Measurements from ENCODE around the gene APLP1.
"Not testable (repeated sequence)": the region's sequence is repeated elsewhere in the genome, so short reads cannot be mapped to it uniquely, and the experiment has no call there.

APLP1 gene

GRCh38 chr19:35890113-35890650, 21.8 kb downstream of the APLP1 start:
- DNase-seq (ENCODE audit: low read depth) = no peak
- TF ChIP-seq MYC (IDR thresholded peaks at IDR 0.05; ENCODE audit: low read depth, low read length) (no peak), POLR2A (IDR thresholded peaks at IDR 0.05; ENCODE audit: extremely low read depth, insufficient read length) (no peak), MAX (IDR thresholded peaks at IDR 0.05; ENCODE audit: low read depth, low read length) (no peak), CTCF (IDR thresholded peaks at IDR 0.05; ENCODE audit: low read depth, low read length) (no peak)
- H3K4me3 ChIP-seq (ENCODE audit: low read depth, low read length) = no peak overlapping the region

- H3K4me3 ChIP-seq (ENCODE audit: low read depth, low read length); DNase-seq (ENCODE audit: low read depth): not testable (repeated sequence)
Observed at GRCh38 chr19:35891819-35892218, 23.4 kb downstream of the APLP1 start.

GRCh38 chr19:35894342-35894741, 26.0 kb downstream of the APLP1 start:
- no peak for TF ChIP-seq POLR2A (IDR thresholded peaks at IDR 0.05; ENCODE audit: extremely low read depth, insufficient read length)
- TF ChIP-seq CTCF (IDR thresholded peaks at IDR 0.05; ENCODE audit: low read depth, low read length) = no peak
- TF ChIP-seq MAX (IDR thresholded peaks at IDR 0.05; ENCODE audit: low read depth, low read length) = no peak
- no peak for TF ChIP-seq MYC (IDR thresholded peaks at IDR 0.05; ENCODE audit: low read depth, low read length)
- no peak for DNase-seq (ENCODE audit: low read depth)
- H3K4me3 ChIP-seq (ENCODE audit: low read depth, low read length) = no peak overlapping the region

- no peak for DNase-seq (ENCODE audit: low read depth)
- no peak overlapping the region for H3K4me3 ChIP-seq (ENCODE audit: low read depth, low read length)
- TF ChIP-seq MAX (IDR thresholded peaks at IDR 0.05; ENCODE audit: low read depth, low read length) = no peak
- no peak for TF ChIP-seq MYC (IDR thresholded peaks at IDR 0.05; ENCODE audit: low read depth, low read length)
- TF ChIP-seq POLR2A (IDR thresholded peaks at IDR 0.05; ENCODE audit: extremely low read depth, insufficient read length) = no peak
- TF ChIP-seq CTCF (IDR thresholded peaks at IDR 0.05; ENCODE audit: low read depth, low read length) = no peak
Observed at GRCh38 chr19:35895911-35896642, 27.7 kb downstream of the APLP1 start.

- H3K4me3 ChIP-seq (ENCODE audit: low read depth, low read length) = no peak overlapping the region
- TF ChIP-seq CTCF (IDR thresholded peaks at IDR 0.05; ENCODE audit: low read depth, low read length) = no peak
- TF ChIP-seq MYC (IDR thresholded peaks at IDR 0.05; ENCODE audit: low read depth, low read length) = no peak
- no peak for TF ChIP-seq POLR2A (IDR thresholded peaks at IDR 0.05; ENCODE audit: extremely low read depth, insufficient read length)
- no peak for TF ChIP-seq MAX (IDR thresholded peaks at IDR 0.05; ENCODE audit: low read depth, low read length)
- DNase-seq (ENCODE audit: low read depth) = no peak
Observed at GRCh38 chr19:35896643-35897040, 28.3 kb downstream of the APLP1 start.

- TF ChIP-seq POLR2A (IDR thresholded peaks at IDR 0.05; ENCODE audit: extremely low read depth, insufficient read length) = no peak
- no peak for TF ChIP-seq MAX (IDR thresholded peaks at IDR 0.05; ENCODE audit: low read depth, low read length)
- no peak for TF ChIP-seq CTCF (IDR thresholded peaks at IDR 0.05; ENCODE audit: low read depth, low read length)
- no peak for TF ChIP-seq MYC (IDR thresholded peaks at IDR 0.05; ENCODE audit: low read depth, low read length)
- DNase-seq (ENCODE audit: low read depth) = no peak
- H3K4me3 ChIP-seq (ENCODE audit: low read depth, low read length) = no peak overlapping the region
Observed at GRCh38 chr19:35897706-35898451, 29.5 kb downstream of the APLP1 start.
